GM12878 (cell line): Measurements from ENCODE around the gene KIAA1328. TPM values are rescaled to one million over a fixed set of nuclear protein-coding genes. Genes with fewer than 3 reads are reported as not detected.

Source experiments
- ATAC-seq: fragments of 200-7000 bp; cut with Tn5 transposase; 3 replicates; pipeline ENCODE4 v1.9.1; 2020; ENCODE audit warnings: mild to moderate bottlenecking, moderate library complexity
- BruUV-seq: library from RNA; stranded (reverse); fragments of 400-500 nt; replicated peaks from 2 replicates; lab custom pipeline; 2021; lab: Mats Ljungman, UMichigan
- CTCF ChIA-PET: fragments of 300-600 bp; sonication (Branson Sonifier 250); formaldehyde crosslinking; extraction: SDS; loops from one replicate; lab custom pipeline; 2021; ENCODE audit warnings: inconsistent platforms; lab: Yijun Ruan, JAX
- POLR2A ChIA-PET: fragments of 350-600 bp; formaldehyde crosslinking; extraction: SDS; loops from one replicate; lab custom pipeline; 2021; ENCODE audit warnings: inconsistent platforms; lab: Charles Lee
- RAD21 ChIA-PET: fragments of 300-600 bp; sonication (Branson Sonifier 250); formaldehyde crosslinking; loops from one replicate; lab custom pipeline; 2023; ENCODE audit warnings: antibody characterized with exemption; ENCODE audit not compliant: unreplicated experiment; lab: Charles Lee
- SMC1A ChIA-PET: fragments of 300-600 bp; sonication (Branson Sonifier 250); formaldehyde crosslinking; loops from one replicate; lab custom pipeline; 2023; ENCODE audit not compliant: unreplicated experiment, uncharacterized antibody; lab: Charles Lee
- DNase-seq: peaks from one replicate; pipeline ENCODE4 v3.0.0-alpha.2; 2011; ENCODE audit warnings: low read depth, low spot score
- FAIRE-seq: peaks from 3 replicates; lab custom pipeline; 2011; peaks lifted over from hg19 to GRCh38; lab: Jason Lieb, UNC
- H2AFZ ChIP-seq: 2 replicates; pipeline ENCODE4 v1.6.0; 2011; ENCODE audit warnings: low read depth, low read length, control low read depth; ENCODE audit not compliant: control insufficient read depth
- H3K27ac ChIP-seq: 2 replicates; pipeline ENCODE4 v1.5.1; 2011; ENCODE audit warnings: control low read depth; ENCODE audit not compliant: control insufficient read depth, insufficient read depth
- H3K27me3 ChIP-seq, 2 experiments: replicated peaks in 1 of 2; 2 replicates each; pipeline versions ENCODE4 v1.6.0 to v1.6.1; 2011; ENCODE audit warnings: low read length in 1 of 2; ENCODE audit not compliant: control insufficient read depth in 2 of 2, insufficient read depth in 2 of 2
- H3K36me3 ChIP-seq, 2 experiments: 2 replicates each; pipeline ENCODE4 v1.5.1; 2011; ENCODE audit warnings: low read length in 1 of 2; ENCODE audit not compliant: control insufficient read depth in 2 of 2, insufficient read depth in 2 of 2
- H3K4me1 ChIP-seq: 2 replicates; pipeline ENCODE4 v1.6.1; 2011; ENCODE audit warnings: mild to moderate bottlenecking, low read length, moderate library complexity, mixed read lengths; ENCODE audit not compliant: control insufficient read depth, insufficient read depth
- H3K4me2 ChIP-seq: 2 replicates; pipeline ENCODE4 v1.6.0; 2011; ENCODE audit warnings: control low read depth; ENCODE audit not compliant: control insufficient read depth, insufficient read depth
- H3K4me3 ChIP-seq: fragments of 200-600 bp; sonication (generic); 2 replicates; pipeline ENCODE4 v1.5.1; 2016
- H3K79me2 ChIP-seq: 2 replicates; pipeline ENCODE4 v1.6.0; 2011; ENCODE audit warnings: low read length; ENCODE audit not compliant: control insufficient read depth, insufficient read depth
- H3K9ac ChIP-seq: 2 replicates; pipeline ENCODE4 v1.8.0; 2011; ENCODE audit warnings: low read length, control low read depth, mixed read lengths; ENCODE audit not compliant: control insufficient read depth, insufficient read depth
- H3K9me3 ChIP-seq: replicated peaks from 3 replicates; pipeline ENCODE4 v1.5.1; 2011; ENCODE audit warnings: mild to moderate bottlenecking, low read length; ENCODE audit not compliant: control insufficient read depth, insufficient read depth
- H4K20me1 ChIP-seq: 2 replicates; pipeline ENCODE4 v1.6.0; 2011; ENCODE audit not compliant: control insufficient read depth, insufficient read depth
- MAX ChIP-seq: IDR thresholded peaks from 2 replicates; pipeline ENCODE4 v1.6.1; 2012; ENCODE audit warnings: low read depth, low read length, improper control_type of control experiment
- NFXL1 ChIP-seq: fragments of 450-650 bp; IDR thresholded peaks from 2 replicates; pipeline ENCODE4 v1.6.1; 2017; ENCODE audit warnings: antibody characterized with exemption, mild to moderate bottlenecking, borderline replicate concordance
- NR2C1 ChIP-seq: fragments of 450-650 bp; IDR thresholded peaks from 2 replicates; pipeline ENCODE4 v1.6.1; 2017; ENCODE audit warnings: antibody characterized with exemption, mild to moderate bottlenecking, moderate library complexity
- ZBTB40 ChIP-seq: fragments of 450-650 bp; IDR thresholded peaks from 2 replicates; pipeline ENCODE4 v1.6.1; 2016; ENCODE audit warnings: mild to moderate bottlenecking, moderate library complexity, borderline replicate concordance
- ZNF24 ChIP-seq: fragments of 450-650 bp; IDR thresholded peaks from 2 replicates; pipeline ENCODE4 v1.6.1; 2017; ENCODE audit warnings: antibody characterized with exemption, mild to moderate bottlenecking
- WGBS: methylation state at CpG from one replicate; pipeline ENCODE4 v1.1.6; 2016; ENCODE audit warnings: low lambda C conversion rate; ENCODE audit not compliant: insufficient replicate concordance, insufficient coverage; ENCODE audit errors: missing lambda C conversion rate; 5-methylcytosine and 5-hydroxymethylcytosine counted together
- in situ Hi-C: fragments of 300-500 bp; cut with MboI; formaldehyde crosslinking; loops from 9 replicates; pipeline ENCODE4 v1.14.3; 2018; ENCODE audit warnings: mixed read lengths
- intact Hi-C: fragments of 100-400 bp; cut with micrococcal nuclease; formaldehyde crosslinking; loops from one replicate; pipeline ENCODE4 v1.14.2; 2022; ENCODE audit not compliant: unreplicated experiment
- polyA plus RNA-seq, 11 experiments: library from polyadenylated mRNA; depleted of rRNA in 4 of 11; unstranded in 6 of 11; stranded (reverse) in 5 of 11; fragments of >200 nt; fragmentation: Nextera tagmentation in 4 of 11; fragmentation: Illumina TruSeq in 1 of 11; extraction: Ambion mirVana in 4 of 11; extraction: Trizol in 1 of 11; gene quantifications; 1 replicate in 1 of 11; 2 replicates in 10 of 11; pipeline versions ENCODE4 v1.2.1 to v1.2.3, GENCODE V29; 2011 to 2016; ENCODE audit warnings: inconsistent platforms in 2 of 11, missing spikeins in 2 of 11, low read depth in 1 of 11
- total RNA-seq, 4 experiments: library from RNA; depleted of rRNA in 3 of 4; stranded (reverse); fragments of >200 nt in 3 of 4; fragmentation: Illumina TruSeq in 1 of 4; extraction: Trizol in 1 of 4; gene quantifications; 2 replicates each; pipeline versions ENCODE4 v1.2.1 to v1.2.3, GENCODE V29; 2013 to 2021

The KIAA1328 gene
- total and polyA plus RNA-seq, 10 of the 15 experiments (the other 5 are each of a cell fraction or from before 2014, with no cell fraction given) = 3.1 to 7.1 (median 4.6) TPM

GRCh38 chr18:37173384-37173783 lies 344.5 kb downstream of the KIAA1328 start (continued):
- TF ChIP-seq NFXL1 = no peak
- TF ChIP-seq ZBTB40 = no peak
- TF ChIP-seq, all 136 proteins: peak for 0

- H3K4me3 ChIP-seq = no peak overlapping the region
- H2AFZ ChIP-seq = no peak overlapping the region
- H3K36me3 ChIP-seq = no peaks in the 10 kb centered on the region
- ChIA-PET RAD21 (no interaction called here), POLR2A (no interaction called here), CTCF (no interaction called here), SMC1A (no interaction called here)
- FAIRE-seq (no peak), DNase-seq (no peak), ATAC-seq (no peak)
- no peak overlapping the region for H3K9ac ChIP-seq
- in situ Hi-C loops (no loop called here), intact Hi-C loops (no loop called here)
- no peak overlapping the region for H3K27ac ChIP-seq
- H4K20me1 ChIP-seq = no peaks in the 10 kb centered on the region
- no peaks in the 10 kb centered on the region for H3K4me1 ChIP-seq
- no peaks in the 10 kb centered on the region for H3K27me3 ChIP-seq
- no peaks in the 10 kb centered on the region for H3K9me3 ChIP-seq
- no TSS peak for BruUV-seq
- H3K4me2 ChIP-seq = no peak overlapping the region
- no peak for TF ChIP-seq MAX
- TF ChIP-seq ZNF24 = no peak
- no peak for TF ChIP-seq NR2C1
- WGBS = 61% methylated on average over 1 of the region's 1 CpG
- H3K79me2 ChIP-seq = no peaks in the 10 kb centered on the region
These were observed 347.0 kb downstream of the KIAA1328 start for GRCh38 chr18:37175727-37176620.
